Subcutaneous adipose tissue (tissue), 4 donors: ENCODE results near the gene TRIO. TPM values are rescaled to one million over a fixed set of nuclear protein-coding genes. Genes with fewer than 3 reads are reported as not detected.

Source experiments
- total RNA-seq, 4 donors: library from RNA; depleted of rRNA; stranded (reverse); fragments of >200 nt; gene quantifications; one replicate each; pipeline ENCODE4 v1.1.0, GENCODE V29; 2016
- TF ChIP-seq, protein P1 (sequence below): fragments of 450-650 bp; IDR thresholded peaks from one replicate; pipeline ENCODE4 v1.5.1; 2016; ENCODE audit warnings: low read depth, mild to moderate bottlenecking, control low read depth, antibody characterized with exemption, moderate library complexity

The TRIO gene
- total RNA-seq, 4 donors from 2014 or later, result 193 to 238 (median 212) TPM

DNA sequence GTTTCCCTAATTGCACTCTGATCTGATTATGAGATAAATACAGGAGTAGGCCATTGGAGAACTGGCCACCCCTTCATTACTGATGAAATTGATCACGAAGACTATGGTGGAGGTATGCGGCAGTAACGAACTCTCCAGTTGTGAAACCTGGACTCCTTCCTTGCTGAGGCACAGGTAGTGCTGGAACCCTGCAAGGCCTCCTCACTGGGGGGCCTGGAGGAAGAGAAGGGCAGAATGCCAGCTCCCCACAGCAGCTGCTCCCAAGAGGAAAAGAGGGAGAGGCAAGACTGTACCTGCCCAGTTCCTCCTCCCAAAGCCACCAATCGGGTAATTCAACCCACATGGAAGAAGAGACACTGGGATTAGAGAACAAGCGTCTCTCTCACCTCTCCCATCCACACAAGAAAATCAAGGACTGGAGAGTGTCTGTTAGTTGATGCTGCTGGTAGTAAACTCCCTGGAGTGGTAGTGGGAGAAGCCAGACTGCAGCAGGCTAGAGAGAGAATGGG lies 19.1 kb upstream of the TRIO start:
- TF ChIP-seq, protein P1, sequence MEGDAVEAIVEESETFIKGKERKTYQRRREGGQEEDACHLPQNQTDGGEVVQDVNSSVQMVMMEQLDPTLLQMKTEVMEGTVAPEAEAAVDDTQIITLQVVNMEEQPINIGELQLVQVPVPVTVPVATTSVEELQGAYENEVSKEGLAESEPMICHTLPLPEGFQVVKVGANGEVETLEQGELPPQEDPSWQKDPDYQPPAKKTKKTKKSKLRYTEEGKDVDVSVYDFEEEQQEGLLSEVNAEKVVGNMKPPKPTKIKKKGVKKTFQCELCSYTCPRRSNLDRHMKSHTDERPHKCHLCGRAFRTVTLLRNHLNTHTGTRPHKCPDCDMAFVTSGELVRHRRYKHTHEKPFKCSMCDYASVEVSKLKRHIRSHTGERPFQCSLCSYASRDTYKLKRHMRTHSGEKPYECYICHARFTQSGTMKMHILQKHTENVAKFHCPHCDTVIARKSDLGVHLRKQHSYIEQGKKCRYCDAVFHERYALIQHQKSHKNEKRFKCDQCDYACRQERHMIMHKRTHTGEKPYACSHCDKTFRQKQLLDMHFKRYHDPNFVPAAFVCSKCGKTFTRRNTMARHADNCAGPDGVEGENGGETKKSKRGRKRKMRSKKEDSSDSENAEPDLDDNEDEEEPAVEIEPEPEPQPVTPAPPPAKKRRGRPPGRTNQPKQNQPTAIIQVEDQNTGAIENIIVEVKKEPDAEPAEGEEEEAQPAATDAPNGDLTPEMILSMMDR, result no peak

GRCh38 chr5:14125262-14125661 lies 17.9 kb upstream of the TRIO start:
- TF ChIP-seq, protein P1, result no peak

GRCh38 chr5:14127587-14127986 lies 15.6 kb upstream of the TRIO start:
- TF ChIP-seq, protein P1, result no peak

DNA sequence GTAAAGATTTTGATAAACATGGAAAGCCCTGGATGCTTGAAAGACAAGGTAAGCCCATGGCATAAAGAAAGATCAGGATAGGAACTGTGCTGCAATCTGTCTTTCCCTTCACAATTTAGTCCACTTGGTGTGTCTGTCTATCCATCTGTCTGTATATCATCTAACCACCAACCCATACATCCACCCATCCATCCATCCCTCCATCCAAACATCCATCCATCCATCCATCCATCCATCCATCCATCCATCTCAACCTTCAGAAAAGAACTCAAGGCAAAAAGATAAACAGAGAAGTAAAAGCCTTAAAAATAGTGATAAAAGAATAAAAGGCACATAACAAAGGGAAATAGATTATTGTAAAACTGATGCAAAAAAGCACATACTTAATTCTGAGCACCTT lies 15.1 kb upstream of the TRIO start:
- TF ChIP-seq, protein P1, result no peak

- TF ChIP-seq, protein P1, result no peak
These were observed 14.0 kb upstream of the TRIO start for GRCh38 chr5:14129123-14129522.

GRCh38 chr5:14131855-14132503 lies 11.2 kb upstream of the TRIO start:
- TF ChIP-seq, protein P1, result no peak

- TF ChIP-seq, protein P1, result no peak
These were observed 9.7 kb upstream of the TRIO start for GRCh38 chr5:14133394-14133793.
